ENCODE measurements around the gene ORAI1.

GRCh38 chr12:121592320-121592719 lies 34.0 kb upstream of the ORAI1 start:
- TF ChIP-seq CTCF (IDR thresholded peaks at IDR 0.05; ENCODE audit: low read depth, low read length) (no peak), POLR2A (IDR thresholded peaks at IDR 0.05; ENCODE audit: extremely low read depth, insufficient read length) (no peak)

Measured in NB4 (cell line).